Ovary (tissue), 9 donors: ENCODE measurements around the gene GPR108. TPM values are rescaled to one million over a fixed set of nuclear protein-coding genes. Genes with fewer than 3 reads are reported as not detected.
A peak's percentile ranks its signal among the peaks of the same experiment; 100 is the strongest.
"Not testable (repeated sequence)": the region's sequence is repeated elsewhere in the genome, so short reads cannot be mapped to it uniquely, and the experiment has no call there.

Experiments
- DNase-seq, 5 donors: peaks; one replicate each; pipeline ENCODE4 v3.0.0-alpha.2; 2019 to 2020
- H3K27ac ChIP-seq, 2 donors: fragments of 200-600 bp; one replicate each; pipeline versions ENCODE4 v1.5.1 to v1.8.0; 2019 to 2022
- H3K27me3 ChIP-seq: fragments of 200-600 bp; one replicate; pipeline ENCODE4 v1.8.0; 2022
- H3K36me3 ChIP-seq: fragments of 200-600 bp; sonication (generic); one replicate; pipeline ENCODE4 v1.5.1; 2019
- H3K4me1 ChIP-seq: one replicate; pipeline ENCODE4 v1.8.1; 2013; ENCODE audit warnings: mild to moderate bottlenecking, moderate library complexity; ENCODE audit not compliant: insufficient read depth
- H3K4me3 ChIP-seq: fragments of 200-600 bp; sonication (generic); one replicate; pipeline ENCODE4 v1.5.1; 2017
- H3K9me3 ChIP-seq, 2 donors: fragments of 200-600 bp in 1 of 2; sonication (generic) in 1 of 2; one replicate each; pipeline versions ENCODE4 v1.5.1 to v1.8.1; 2013 to 2019; ENCODE audit warnings: mild to moderate bottlenecking in 1 of 2, moderate library complexity in 1 of 2
- CTCF ChIP-seq, 3 donors: fragments of 450-650 bp in 2 of 3; fragments of 200-600 bp in 1 of 3; IDR thresholded peaks; one replicate each; pipeline versions ENCODE4 v1.5.1 to v1.8.0; 2016 to 2022; ENCODE audit warnings: antibody characterized with exemption in 3 of 3, mild to moderate bottlenecking in 1 of 3
- EP300 ChIP-seq: sonication (generic); formaldehyde crosslinking; IDR thresholded peaks from one replicate; pipeline ENCODE4 v1.6.1; 2017; ENCODE audit warnings: antibody characterized with exemption
- POLR2A ChIP-seq: fragments of 450-650 bp; IDR thresholded peaks from one replicate; pipeline ENCODE4 v1.6.1; 2017; ENCODE audit warnings: antibody characterized with exemption, mild to moderate bottlenecking, moderate library complexity
- WGBS, 3 donors: extraction: QIAGEN DNeasy Blood & Tissue Kit in 1 of 3; methylation state at CpG; one replicate each; pipeline versions ENCODE4 v1.1.5 to v1.1.7; 2013 to 2017; 5-methylcytosine and 5-hydroxymethylcytosine counted together
- intact Hi-C, 4 donors: fragments of 100-400 bp; cut with DNase I; formaldehyde crosslinking; loops; one replicate each; pipeline versions ENCODE4 v1.11.0 to v1.15.1; 2022 to 2023
- polyA plus RNA-seq, 2 donors: library from polyadenylated mRNA; stranded (reverse); fragments of 200-250 nt in 1 of 2; fragments of 350-450 nt in 1 of 2; fragmentation: Illumina TruSeq in 1 of 2; extraction: RNeasy Lipid Tissue Mini Kit (QIAGEN cat#74804) in 1 of 2; gene quantifications; one replicate each; pipeline ENCODE4 v1.2.3, GENCODE V29; 2013 to 2014
- total RNA-seq, 7 donors: library from RNA; depleted of rRNA in 2 of 7; stranded (reverse); fragments of >200 nt in 2 of 7; fragmentation: NEBNext Ultra II Directional in 3 of 7; extraction: Animal tissue kit (Norgen Biotek cat#: 25700) in 3 of 7; gene quantifications; one replicate each; pipeline versions ENCODE4 v1.1.0 to v1.2.4, GENCODE V29; 2016 to 2023
- donor health status: DM: no; HTN: no; CAD: no; lungs with moderate emphysema.
- donor health status: DM: no; HTN: no; CAD: no.
- donor health status: Bipolar disorder and iron deficiency.
- donor health status: DM: yes; HTN: yes; CAD: no.
- donor health status: DM: no; HTN: no; CAD: no.
- donor health status: DM: yes; HTN: yes; CAD: no.

GPR108 gene
- total and polyA plus RNA-seq, 9 donors = 34.0 to 76.6 (median 61.0) TPM

DNA sequence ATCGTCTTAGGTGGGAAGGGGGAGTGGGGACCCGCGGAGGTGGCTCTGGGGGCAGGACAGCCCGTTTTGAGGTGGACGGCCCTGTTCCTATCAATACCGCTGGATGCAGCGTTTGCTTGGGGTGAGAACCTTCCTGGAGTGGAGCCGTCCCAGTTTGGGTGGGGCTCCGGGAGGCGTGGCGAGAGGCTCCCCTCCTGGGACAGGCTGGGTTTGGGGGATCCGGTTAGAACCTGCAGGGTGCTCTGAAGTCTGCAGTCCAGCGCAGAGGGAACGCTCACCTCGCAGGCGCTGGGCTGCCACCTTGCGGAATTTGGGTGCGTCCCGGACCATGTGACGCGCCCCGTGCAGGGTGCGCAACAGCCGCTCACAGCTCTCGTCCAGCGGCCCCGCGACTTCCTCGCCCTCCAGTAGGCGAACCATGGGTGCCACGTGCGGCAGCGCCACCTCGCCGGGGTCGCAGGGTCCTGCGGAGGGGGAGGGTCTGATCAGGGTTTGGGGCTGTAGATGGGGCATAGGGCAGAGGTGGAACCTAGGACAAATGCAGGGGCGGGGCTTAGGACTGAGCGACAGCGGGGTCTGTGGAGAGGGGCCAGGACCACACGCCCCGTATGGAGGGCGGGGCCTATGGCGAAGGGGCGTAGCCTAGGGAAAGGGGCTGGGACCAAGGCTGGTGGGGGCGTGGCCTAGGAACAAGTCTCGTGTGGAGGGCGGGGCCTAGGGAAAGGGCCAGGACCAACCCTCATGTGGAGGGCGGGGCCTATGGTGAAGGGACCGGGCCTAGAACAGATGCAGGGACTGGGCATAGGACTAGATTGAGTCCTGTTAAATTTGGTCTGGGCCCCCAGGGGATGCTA lies 16.0 kb upstream of the GPR108 start:
- no peaks in the 10 kb centered on the region for H3K36me3 ChIP-seq
- peaks cover 2% of the 10 kb centered on the region for H3K4me1 ChIP-seq
- no peak for TF ChIP-seq POLR2A
- peak in 2 of 3 donors; percentile 72 to 73 for TF ChIP-seq CTCF (IDR thresholded peaks at IDR 0.05)
- no peak for TF ChIP-seq EP300
- peak overlapping the region; percentile 13 for H3K4me3 ChIP-seq
- intact Hi-C loops = loop anchor here in 3 of 4 donors (10.0 kb wide), 3 partner anchors 49 to 769 kb away; no protein-coding TSS in a partner anchor
- no peaks in the 10 kb centered on the region for H3K27me3 ChIP-seq
- no peaks in the 10 kb centered on the region for H3K9me3 ChIP-seq
- DNase-seq = peak; percentile 87 to 90 (median 89)
- WGBS, 3 donors = 3 to 5% (median 3%) methylated on average over 42 to 50 of the region's 50 CpGs
- H3K27ac ChIP-seq = peak overlapping the region in 1 of 2 donors; percentile 13

- WGBS, 3 donors = 51 to 58% (median 55%) methylated on average over 46 to 50 of the region's 50 CpGs
- Histone ChIP-seq H3K27me3 (no peaks in the 10 kb centered on the region), H3K4me3 (peak overlapping the region; percentile 13), H3K27ac (peak overlapping the region in 1 of 2 donors; percentile 13), H3K9me3 (no peaks in the 10 kb centered on the region), H3K4me1 (peaks cover 2% of the 10 kb centered on the region), H3K36me3 (no peaks in the 10 kb centered on the region)
- peak in 3 of 5 donors; percentile 43 to 52 (median 47) for DNase-seq
- no peak for TF ChIP-seq CTCF (IDR thresholded peaks at IDR 0.05)
- no peak for TF ChIP-seq POLR2A
- TF ChIP-seq EP300 = no peak
- intact Hi-C loops = loop anchor here in 3 of 4 donors (10.0 kb wide), 3 partner anchors 48 to 768 kb away; no protein-coding TSS in a partner anchor
Measured at GRCh38 chr19:6752256-6753177, 15.1 kb upstream of the GPR108 start.

DNA sequence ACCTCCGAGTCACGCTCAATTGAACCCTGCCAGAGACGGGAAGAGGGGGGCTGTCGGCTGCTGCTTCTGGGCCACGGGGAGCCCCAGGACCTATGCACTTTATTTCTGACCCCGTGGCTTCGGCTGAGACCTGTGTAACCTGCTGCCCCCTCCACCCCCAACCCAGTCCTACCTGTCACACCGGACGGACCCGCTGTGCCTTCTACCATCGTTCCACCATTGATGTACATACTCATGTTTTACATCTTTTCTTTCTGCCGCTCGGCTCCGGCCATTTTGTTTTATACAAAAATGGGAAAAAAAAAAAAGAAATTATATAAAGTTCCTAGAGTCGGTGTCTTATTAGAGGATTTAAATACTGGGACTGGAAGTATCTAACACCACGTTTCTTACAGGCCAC lies 13.8 kb upstream of the GPR108 start:
- Histone ChIP-seq H3K4me3 (no peak overlapping the region), H3K36me3 (no peaks in the 10 kb centered on the region), H3K27me3 (no peaks in the 10 kb centered on the region), H3K9me3 (no peaks in the 10 kb centered on the region), H3K4me1 (peaks cover 2% of the 10 kb centered on the region), H3K27ac (no peak overlapping the region)
- 86 to 88% (median 88%) methylated on average over 16 of the region's 16 CpGs for WGBS, 3 donors
- no peak for TF ChIP-seq CTCF (IDR thresholded peaks at IDR 0.05)
- no peak for TF ChIP-seq EP300
- no peak for TF ChIP-seq POLR2A
- no peak for DNase-seq
- intact Hi-C loops = loop anchor here in 3 of 4 donors (10.0 kb wide), 3 partner anchors 46 to 766 kb away; no protein-coding TSS in a partner anchor

GRCh38 chr19:6750062-6750461 lies 12.7 kb upstream of the GPR108 start:
- no peak for DNase-seq

GRCh38 chr19:6748543-6748942 lies 11.2 kb upstream of the GPR108 start:
- not testable (repeated sequence) for DNase-seq, H3K4me3 ChIP-seq, H3K36me3 ChIP-seq, H3K27ac ChIP-seq, H3K27me3 ChIP-seq, H3K9me3 ChIP-seq
- intact Hi-C loops = loop anchor here in 1 of 4 donors (10.0 kb wide), 1 partner anchor 534 kb away; no protein-coding TSS in a partner anchor
- peaks cover 13% of the 10 kb centered on the region for H3K4me1 ChIP-seq
- WGBS, 3 donors = 88 to 92% (median 91%) methylated on average over 10 of the region's 10 CpGs

More at GRCh38 chr19:6750062-6750461, 12.7 kb upstream of the GPR108 start:
- intact Hi-C loops = loop anchor here in 3 of 4 donors (10.0 kb wide), 3 partner anchors 45 to 765 kb away; no protein-coding TSS in a partner anchor
- H3K9me3 ChIP-seq = no peaks in the 10 kb centered on the region
- H3K36me3 ChIP-seq = no peaks in the 10 kb centered on the region
- TF ChIP-seq CTCF (IDR thresholded peaks at IDR 0.05) = no peak
- H3K4me3 ChIP-seq = no peak overlapping the region
- no peaks in the 10 kb centered on the region for H3K27me3 ChIP-seq
- 45 to 55% (median 51%) methylated on average over 20 of the region's 20 CpGs for WGBS, 3 donors
- no peak overlapping the region for H3K27ac ChIP-seq
- peaks cover 4% of the 10 kb centered on the region for H3K4me1 ChIP-seq
